Neural progenitor cell (in vitro differentiated cells): ENCODE data around the gene MARK3. TPM values are rescaled to one million over a fixed set of nuclear protein-coding genes. Genes with fewer than 3 reads are reported as not detected.

Source experiments
- DNase-seq: peaks from one replicate; pipeline ENCODE4 v3.0.0-alpha.2; 2016; ENCODE audit warnings: low spot score
- H2AFZ ChIP-seq: fragments of 200-600 bp; sonication (generic); replicated peaks from 2 replicates; pipeline ENCODE4 v1.6.1; 2016; ENCODE audit warnings: antibody characterized with exemption
- H3F3A ChIP-seq: fragments of 200-600 bp; sonication (generic); 2 replicates; pipeline ENCODE4 v1.6.1; 2016; ENCODE audit warnings: antibody characterized with exemption, low read depth
- H3K27ac ChIP-seq: fragments of 200-600 bp; sonication (generic); 2 replicates; pipeline ENCODE4 v1.5.1; 2016; ENCODE audit warnings: mild to moderate bottlenecking
- H3K27me3 ChIP-seq: fragments of 200-600 bp; sonication (generic); 2 replicates; pipeline ENCODE4 v1.6.1; 2016; ENCODE audit warnings: mild to moderate bottlenecking, moderate library complexity
- H3K36me3 ChIP-seq: fragments of 200-600 bp; sonication (generic); 2 replicates; pipeline ENCODE4 v1.5.1; 2016
- H3K4me1 ChIP-seq: fragments of 200-600 bp; sonication (generic); 2 replicates; pipeline ENCODE4 v1.6.1; 2016; ENCODE audit warnings: mixed run types
- H3K4me2 ChIP-seq: fragments of 200-600 bp; sonication (generic); 2 replicates; pipeline ENCODE4 v1.6.1; 2016
- H3K4me3 ChIP-seq: fragments of 200-600 bp; sonication (generic); 2 replicates; pipeline ENCODE4 v1.5.1; 2016
- H3K79me2 ChIP-seq: fragments of 200-600 bp; sonication (generic); 2 replicates; pipeline ENCODE4 v1.6.1; 2016; ENCODE audit warnings: low read depth
- H3K9ac ChIP-seq: fragments of 200-600 bp; sonication (generic); 2 replicates; pipeline ENCODE4 v1.6.1; 2016
- H3K9me3 ChIP-seq: fragments of 200-600 bp; sonication (generic); 2 replicates; pipeline ENCODE4 v1.5.1; 2016; ENCODE audit warnings: low read depth
- H4K20me1 ChIP-seq: fragments of 200-600 bp; sonication (generic); 2 replicates; pipeline ENCODE4 v1.6.1; 2016; ENCODE audit warnings: low read depth
- H3K27ac Mint-ChIP-seq: 3 replicates; pipeline ENCODE4 v1.8.0; 2021; ENCODE audit warnings: mixed read lengths
- H3K27me3 Mint-ChIP-seq: 2 replicates; pipeline ENCODE4 v1.8.0; 2022; ENCODE audit warnings: low read depth, mild to moderate bottlenecking, inconsistent platforms, moderate library complexity, mixed read lengths; ENCODE audit not compliant: insufficient read depth
- H3K36me3 Mint-ChIP-seq: 3 replicates; pipeline ENCODE4 v1.8.0; 2021; ENCODE audit warnings: mixed read lengths
- H3K4me1 Mint-ChIP-seq: 3 replicates; pipeline ENCODE4 v1.8.0; 2021; ENCODE audit warnings: mixed read lengths
- H3K4me3 Mint-ChIP-seq: 3 replicates; pipeline ENCODE4 v1.8.0; 2021; ENCODE audit warnings: mild to moderate bottlenecking, moderate library complexity, mixed read lengths
- H3K9me3 Mint-ChIP-seq: 3 replicates; pipeline ENCODE4 v1.8.0; 2020; ENCODE audit warnings: mixed read lengths
- EZH2 ChIP-seq: fragments of 200-600 bp; sonication (generic); IDR thresholded peaks from 2 replicates; pipeline ENCODE4 v1.6.1; 2017; ENCODE audit warnings: antibody characterized with exemption, mild to moderate bottlenecking, moderate library complexity
- EZH2phosphoT487 ChIP-seq: fragments of 200-600 bp; sonication (generic); IDR thresholded peaks from 2 replicates; pipeline ENCODE4 v1.6.1; 2017; ENCODE audit warnings: antibody characterized with exemption
- total RNA-seq: library from RNA; depleted of rRNA; stranded (reverse); fragments of >200 nt; gene quantifications from 2 replicates; pipeline ENCODE4 v1.2.3, GENCODE V29; 2015; ENCODE audit warnings: low replicate concordance
- TF ChIP-seq, protein P1 (sequence below): fragments of 200-600 bp; sonication (generic); IDR thresholded peaks from 2 replicates; pipeline ENCODE4 v1.5.1; 2017; ENCODE audit warnings: antibody characterized with exemption, mild to moderate bottlenecking

The MARK3 gene
- total RNA-seq, 1 donor from 2014 or later = 80.7 TPM

DNA sequence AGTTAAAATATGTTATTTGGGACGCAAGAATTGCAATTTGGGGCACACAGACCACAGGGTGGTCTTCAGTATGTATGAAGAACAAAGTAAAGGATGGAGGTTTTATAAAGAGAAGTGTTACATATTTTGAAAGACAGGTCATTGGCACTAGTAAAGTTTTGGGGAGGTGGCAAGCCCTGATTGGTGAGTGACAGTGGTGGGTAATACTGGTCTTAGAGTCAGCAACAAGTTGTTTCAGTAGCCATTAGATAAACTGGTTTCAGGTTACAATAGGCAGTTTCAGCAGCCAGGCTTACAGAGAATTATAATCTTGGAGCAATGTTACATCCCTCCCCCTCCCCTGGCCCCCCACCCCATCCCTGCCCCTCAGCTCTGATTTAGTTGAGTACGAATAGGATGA is 17.5 kb downstream of the MARK3 start:
- TF ChIP-seq EZH2 (no peak), EZH2phosphoT487 (no peak)
- TF ChIP-seq, protein P1, sequence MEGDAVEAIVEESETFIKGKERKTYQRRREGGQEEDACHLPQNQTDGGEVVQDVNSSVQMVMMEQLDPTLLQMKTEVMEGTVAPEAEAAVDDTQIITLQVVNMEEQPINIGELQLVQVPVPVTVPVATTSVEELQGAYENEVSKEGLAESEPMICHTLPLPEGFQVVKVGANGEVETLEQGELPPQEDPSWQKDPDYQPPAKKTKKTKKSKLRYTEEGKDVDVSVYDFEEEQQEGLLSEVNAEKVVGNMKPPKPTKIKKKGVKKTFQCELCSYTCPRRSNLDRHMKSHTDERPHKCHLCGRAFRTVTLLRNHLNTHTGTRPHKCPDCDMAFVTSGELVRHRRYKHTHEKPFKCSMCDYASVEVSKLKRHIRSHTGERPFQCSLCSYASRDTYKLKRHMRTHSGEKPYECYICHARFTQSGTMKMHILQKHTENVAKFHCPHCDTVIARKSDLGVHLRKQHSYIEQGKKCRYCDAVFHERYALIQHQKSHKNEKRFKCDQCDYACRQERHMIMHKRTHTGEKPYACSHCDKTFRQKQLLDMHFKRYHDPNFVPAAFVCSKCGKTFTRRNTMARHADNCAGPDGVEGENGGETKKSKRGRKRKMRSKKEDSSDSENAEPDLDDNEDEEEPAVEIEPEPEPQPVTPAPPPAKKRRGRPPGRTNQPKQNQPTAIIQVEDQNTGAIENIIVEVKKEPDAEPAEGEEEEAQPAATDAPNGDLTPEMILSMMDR = no peak
- Mint-ChIP-seq H3K4me1 (peaks cover 40% of the 10 kb centered on the region), H3K9me3 (no peaks in the 10 kb centered on the region), H3K27me3 (no peaks in the 10 kb centered on the region), H3K27ac (no peak overlapping the region), H3K4me3 (no peak overlapping the region), H3K36me3 (peaks cover 13% of the 10 kb centered on the region)
- H2AFZ ChIP-seq = no peak overlapping the region
- peaks cover 98% of the 10 kb centered on the region for H3K79me2 ChIP-seq
- no peak overlapping the region for H3K27ac ChIP-seq
- peak overlapping the region; percentile 54 for H3K4me2 ChIP-seq
- H3K36me3 ChIP-seq = no peaks in the 10 kb centered on the region
- no peak overlapping the region for H3K9ac ChIP-seq
- no peaks in the 10 kb centered on the region for H3K27me3 ChIP-seq
- peaks cover 31% of the 10 kb centered on the region for H3K4me1 ChIP-seq
- H3K9me3 ChIP-seq = no peaks in the 10 kb centered on the region
- H3K4me3 ChIP-seq = no peak overlapping the region
- DNase-seq = no peak
- peaks cover 22% of the 10 kb centered on the region for H3F3A ChIP-seq
- peaks cover 66% of the 10 kb centered on the region for H4K20me1 ChIP-seq

DNA sequence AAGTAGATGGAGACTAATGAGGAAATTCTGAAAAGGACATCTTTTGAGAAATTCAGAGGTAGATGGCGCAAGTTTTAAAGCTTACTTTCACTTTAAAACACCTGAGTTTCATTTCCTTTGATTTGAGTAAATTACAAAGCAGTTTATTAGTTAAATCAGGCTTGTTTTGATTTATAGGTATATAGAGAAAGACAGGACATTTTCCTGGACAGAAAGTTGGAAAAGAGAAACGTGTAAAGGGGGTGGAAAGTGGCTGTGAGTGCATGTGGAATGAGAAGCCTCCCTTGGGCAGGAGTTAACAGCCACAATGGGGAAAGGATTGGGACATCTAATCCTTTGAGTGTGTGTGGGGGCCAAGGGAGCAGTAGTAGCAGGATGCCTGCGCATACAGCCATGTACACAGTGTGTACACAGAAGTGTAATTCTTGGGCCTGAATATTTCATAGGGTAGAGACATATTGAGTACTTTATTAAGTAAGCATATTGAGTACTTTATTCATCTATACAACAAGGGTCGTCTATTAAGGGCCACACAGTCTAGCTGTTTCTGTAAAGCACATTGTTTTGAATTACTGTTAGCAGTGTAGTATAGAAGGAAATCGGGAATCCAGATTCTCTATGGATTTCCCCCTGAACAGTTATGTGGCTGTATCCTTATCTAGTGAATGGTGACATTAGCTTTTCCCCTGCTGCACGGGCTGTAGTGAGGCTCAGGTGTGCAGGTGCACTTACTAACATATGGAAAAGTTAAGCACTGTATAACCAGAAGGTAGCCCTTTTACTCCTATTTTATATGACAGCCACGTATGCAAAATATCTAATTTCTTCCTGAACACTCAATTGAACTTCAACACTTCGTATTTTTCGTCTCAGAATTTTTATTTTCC is 19.1 kb downstream of the MARK3 start:
- Histone ChIP-seq H4K20me1 (peaks cover 68% of the 10 kb centered on the region), H3K27me3 (no peaks in the 10 kb centered on the region), H3K36me3 (no peaks in the 10 kb centered on the region), H3K9ac (no peak overlapping the region), H3K4me1 (peaks cover 31% of the 10 kb centered on the region), H2AFZ (no peak overlapping the region), H3K79me2 (peaks cover 96% of the 10 kb centered on the region), H3K27ac (peak overlapping the region; percentile 50), H3K4me2 (peak overlapping the region; percentile 62), H3K9me3 (no peaks in the 10 kb centered on the region), H3F3A (peaks cover 22% of the 10 kb centered on the region), H3K4me3 (peak overlapping the region; percentile 4)
- peak; percentile 48 for DNase-seq
- no peaks in the 10 kb centered on the region for H3K9me3 Mint-ChIP-seq
- no peak overlapping the region for H3K4me3 Mint-ChIP-seq
- peaks cover 36% of the 10 kb centered on the region for H3K4me1 Mint-ChIP-seq
- H3K27me3 Mint-ChIP-seq = no peaks in the 10 kb centered on the region
- TF ChIP-seq, protein P1 = no peak
- TF ChIP-seq EZH2 (no peak), EZH2phosphoT487 (no peak)
- peaks cover 17% of the 10 kb centered on the region for H3K36me3 Mint-ChIP-seq
- H3K27ac Mint-ChIP-seq = no peak overlapping the region

DNA sequence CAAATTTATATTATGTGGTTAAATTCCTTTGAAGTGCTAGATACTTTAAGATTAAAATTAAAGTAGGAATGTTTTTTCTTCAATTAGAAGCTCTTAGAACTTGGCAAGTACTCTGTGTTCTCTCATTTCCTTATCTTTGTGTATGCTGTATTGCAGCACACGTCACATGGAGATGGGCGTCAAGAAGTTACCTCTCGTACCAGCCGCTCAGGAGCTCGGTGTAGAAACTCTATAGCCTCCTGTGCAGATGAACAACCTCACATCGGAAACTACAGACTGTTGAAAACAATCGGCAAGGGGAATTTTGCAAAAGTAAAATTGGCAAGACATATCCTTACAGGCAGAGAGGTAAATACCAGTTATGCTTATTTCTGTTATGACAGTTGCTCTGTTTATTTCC is 19.7 kb downstream of the MARK3 start:
- Histone ChIP-seq H3K9ac (no peak overlapping the region), H3F3A (peaks cover 18% of the 10 kb centered on the region), H3K27ac (no peak overlapping the region), H4K20me1 (peaks cover 62% of the 10 kb centered on the region), H3K4me2 (no peak overlapping the region), H3K9me3 (no peaks in the 10 kb centered on the region), H3K4me1 (peaks cover 31% of the 10 kb centered on the region), H2AFZ (no peak overlapping the region), H3K27me3 (no peaks in the 10 kb centered on the region), H3K79me2 (peaks cover 96% of the 10 kb centered on the region), H3K4me3 (no peak overlapping the region), H3K36me3 (no peaks in the 10 kb centered on the region)
- Mint-ChIP-seq H3K27ac (no peak overlapping the region), H3K4me3 (no peak overlapping the region), H3K36me3 (peaks cover 19% of the 10 kb centered on the region), H3K9me3 (no peaks in the 10 kb centered on the region), H3K27me3 (no peaks in the 10 kb centered on the region), H3K4me1 (peaks cover 36% of the 10 kb centered on the region)
- TF ChIP-seq, protein P1 = no peak
- DNase-seq = no peak
